Adipose tissue (tissue), 3 donors: ENCODE measurements around the gene SHD. TPM values are rescaled to one million over a fixed set of nuclear protein-coding genes. Genes with fewer than 3 reads are reported as not detected.
"Not testable (repeated sequence)": the region's sequence is repeated elsewhere in the genome, so short reads cannot be mapped to it uniquely, and the experiment has no call there.

Source experiments
- H3K27ac ChIP-seq: one replicate; pipeline ENCODE4 v1.5.1; 2013; ENCODE audit warnings: low read depth, low read length
- WGBS, 3 donors: extraction: QIAGEN DNeasy Blood & Tissue Kit; methylation state at CpG; one replicate each; pipeline ENCODE4 v1.1.7; 2013; 5-methylcytosine and 5-hydroxymethylcytosine counted together
- polyA plus RNA-seq, 3 donors: library from polyadenylated mRNA; stranded (reverse); fragments of 200-250 nt; gene quantifications; one replicate each; pipeline ENCODE4 v1.2.3, GENCODE V29; 2013
- donor health status: healthy with polysubstance abuse.
- donor health status: Bipolar disorder and iron deficiency.
- donor health status: healthy.

Gene SHD
- polyA plus RNA-seq, 3 donors, result 0.12 TPM; not detected in 2

GRCh38 chr19:4319067-4319718 is 40.1 kb downstream of the SHD start:
- 93 to 96% (median 93%) methylated on average over 2 of the region's 2 CpGs for WGBS, 3 donors
- no peak overlapping the region for H3K27ac ChIP-seq

GRCh38 chr19:4320419-4320818 is 41.4 kb downstream of the SHD start:
- no peak overlapping the region for H3K27ac ChIP-seq
- 85 to 96% (median 96%) methylated on average over 2 of the region's 2 CpGs for WGBS, 3 donors

- H3K27ac ChIP-seq, result no peak overlapping the region
- 65 to 81% (median 79%) methylated on average over 36 to 37 of the region's 37 CpGs for WGBS, 3 donors
Measured at GRCh38 chr19:4322942-4323665, 44.0 kb downstream of the SHD start.

GRCh38 chr19:4323692-4324091 is 44.6 kb downstream of the SHD start:
- 87 to 93% (median 92%) methylated on average over 9 of the region's 9 CpGs for WGBS, 3 donors
- no peak overlapping the region for H3K27ac ChIP-seq

- H3K27ac ChIP-seq, result no peak overlapping the region
- 81 to 93% (median 84%) methylated on average over 12 of the region's 12 CpGs for WGBS, 3 donors
Measured at GRCh38 chr19:4324228-4324627, 45.2 kb downstream of the SHD start.

GRCh38 chr19:4326215-4326836 is 47.3 kb downstream of the SHD start:
- no peak overlapping the region for H3K27ac ChIP-seq
- WGBS, 3 donors, result 51 to 69% (median 60%) methylated on average over 13 of the region's 13 CpGs

- no peak overlapping the region for H3K27ac ChIP-seq
- 6 to 31% (median 11%) methylated on average over 31 to 33 of the region's 33 CpGs for WGBS, 3 donors
Measured at GRCh38 chr19:4326837-4327251, 47.8 kb downstream of the SHD start.

GRCh38 chr19:4327252-4327876 is 48.3 kb downstream of the SHD start:
- 4 to 8% (median 6%) methylated on average over 27 to 30 of the region's 30 CpGs for WGBS, 3 donors
- H3K27ac ChIP-seq, result no peak overlapping the region

- 8 to 14% (median 13%) methylated on average over 13 of the region's 13 CpGs for WGBS, 3 donors
- no peak overlapping the region for H3K27ac ChIP-seq
Measured at GRCh38 chr19:4327877-4328242, 48.8 kb downstream of the SHD start.

GRCh38 chr19:4328243-4328990 is 49.4 kb downstream of the SHD start:
- no peak overlapping the region for H3K27ac ChIP-seq
- 2 to 4% (median 3%) methylated on average over 43 to 49 of the region's 49 CpGs for WGBS, 3 donors

GRCh38 chr19:4328991-4329681 is 50.1 kb downstream of the SHD start:
- 36 to 47% (median 44%) methylated on average over 35 of the region's 35 CpGs for WGBS, 3 donors
- not testable (repeated sequence) for H3K27ac ChIP-seq

GRCh38 chr19:4329858-4330257 is 50.8 kb downstream of the SHD start:
- 94 to 97% (median 97%) methylated on average over 19 of the region's 19 CpGs for WGBS, 3 donors
- H3K27ac ChIP-seq, result no peak overlapping the region

- H3K27ac ChIP-seq, result no peak overlapping the region
- 96 to 97% (median 97%) methylated on average over 7 of the region's 7 CpGs for WGBS, 3 donors
Measured at GRCh38 chr19:4334929-4335570, 56.0 kb downstream of the SHD start.

GRCh38 chr19:4337906-4338440 is 58.9 kb downstream of the SHD start:
- 7 to 11% (median 9%) methylated on average over 14 of the region's 14 CpGs for WGBS, 3 donors
- H3K27ac ChIP-seq, result no peak overlapping the region

GRCh38 chr19:4338441-4339355 is 59.6 kb downstream of the SHD start, which contains the start of gene STAP2:
Gene STAP2, minus strand, starts transcription at chr19:4338827. Its CDS starts 74 bp downstream, at chr19:4338753.
- H3K27ac ChIP-seq, result no peak within 1 kb of the TSS
- WGBS, 3 donors, result 33 to 45% (median 40%) methylated on average over 27 of the region's 27 CpGs
